HAP-1 (cell line): Measurements from ENCODE around the gene MBNL2.

Experiments
- DNase-seq, 2 experiments: peaks; one replicate each; pipeline ENCODE4 v3.0.0-alpha.2; 2016 to 2020; ENCODE audit warnings: low spot score in 2 of 2
- H3K27me3 ChIP-seq: fragments of 250-450 bp; sonication (Bioruptor Pico); 2 replicates; pipeline ENCODE4 v1.5.1; 2020; ENCODE audit warnings: low read depth, mild to moderate bottlenecking, moderate library complexity
- H3K36me3 ChIP-seq: fragments of 250-450 bp; sonication (Bioruptor Pico); replicated peaks from 2 replicates; pipeline ENCODE4 v1.5.1; 2020; ENCODE audit warnings: mild to moderate bottlenecking
- H3K4me1 ChIP-seq: fragments of 250-450 bp; sonication (Bioruptor Pico); 2 replicates; pipeline ENCODE4 v1.5.1; 2020; ENCODE audit warnings: mild to moderate bottlenecking
- H3K4me3 ChIP-seq: fragments of 250-450 bp; sonication (Bioruptor Pico); 2 replicates; pipeline ENCODE4 v1.5.1; 2020; ENCODE audit warnings: mild to moderate bottlenecking, moderate library complexity
- H3K9me3 ChIP-seq: fragments of 250-450 bp; sonication (Bioruptor Pico); 2 replicates; pipeline ENCODE4 v1.5.1; 2020; ENCODE audit warnings: mild to moderate bottlenecking, moderate library complexity
- in situ Hi-C: fragments of 300-500 bp; cut with MboI; formaldehyde crosslinking; loops from 3 replicates; pipeline ENCODE4 v1.14.3; 2020; ENCODE audit warnings: low sequenced_read_pairs, inconsistent platforms, mixed read lengths

The MBNL2 gene

GRCh38 chr13:97425590-97425989 is 203.5 kb downstream of the MBNL2 start:
- Histone ChIP-seq H3K27me3 (peaks cover 15% of the 10 kb centered on the region), H3K4me1 (no peaks in the 10 kb centered on the region; the same call in 1 of the 2 replicates), H3K9me3 (no peaks in the 10 kb centered on the region), H3K4me3 (no peak overlapping the region), H3K36me3 (no peaks in the 10 kb centered on the region)
- DNase-seq = no peak
- in situ Hi-C loops = no loop called here

- DNase-seq = no peak
- Histone ChIP-seq H3K4me1 (no peaks in the 10 kb centered on the region; the same call in 1 of the 2 replicates), H3K27me3 (peaks cover 15% of the 10 kb centered on the region), H3K36me3 (no peaks in the 10 kb centered on the region), H3K4me3 (no peak overlapping the region), H3K9me3 (0 out of 2 replicates have a peak, but pooled peaks cover 2% of the 10 kb centered on the region)
- in situ Hi-C loops = no loop called here
Observed at GRCh38 chr13:97426695-97427094, 204.6 kb downstream of the MBNL2 start.

DNA sequence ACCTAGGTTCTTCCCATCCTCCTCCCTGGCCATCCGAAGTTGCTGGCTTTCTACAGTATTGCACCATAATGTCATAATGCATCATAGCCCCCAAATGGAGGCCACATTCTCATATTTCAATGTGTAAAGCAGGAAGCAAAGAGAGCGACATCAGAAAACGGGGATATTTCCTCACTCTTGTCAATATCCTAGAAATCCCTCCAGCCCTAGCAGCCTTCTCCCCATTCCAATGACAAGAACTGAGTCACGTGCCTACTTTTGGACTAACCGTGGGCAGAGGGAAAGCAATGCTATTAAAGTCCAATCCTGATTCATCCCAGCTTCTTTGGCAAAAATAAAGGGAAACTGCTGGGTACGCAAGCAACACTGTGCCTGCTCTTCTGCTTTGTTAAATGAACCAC is 207.5 kb downstream of the MBNL2 start:
- no peak for DNase-seq
- H3K4me1 ChIP-seq = no peaks in the 10 kb centered on the region; the same call in 1 of the 2 replicates
- H3K4me3 ChIP-seq = no peak overlapping the region
- 0 out of 2 replicates have a peak, but pooled peaks cover 2% of the 10 kb centered on the region for H3K9me3 ChIP-seq
- peaks cover 15% of the 10 kb centered on the region for H3K27me3 ChIP-seq
- in situ Hi-C loops = no loop called here
- H3K36me3 ChIP-seq = no peaks in the 10 kb centered on the region

DNA sequence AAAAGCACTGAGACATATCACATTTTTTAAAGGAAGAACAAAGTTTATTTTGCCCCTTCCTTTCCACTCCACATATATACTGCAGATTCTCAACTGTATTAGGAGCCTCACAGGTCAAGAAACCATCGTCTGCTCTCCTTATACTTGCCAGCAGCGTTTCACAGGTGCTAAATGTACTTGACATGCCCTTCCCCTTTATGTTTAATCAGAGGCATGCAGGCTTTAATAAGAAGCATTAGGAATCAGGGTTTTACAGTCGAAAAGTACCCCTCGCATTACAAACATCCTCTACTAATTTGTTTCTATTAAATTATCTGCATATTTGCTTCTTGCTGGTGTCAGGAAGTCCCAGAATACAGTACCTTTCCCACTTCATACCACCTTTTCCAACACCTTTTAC is 208.2 kb downstream of the MBNL2 start:
- Histone ChIP-seq H3K9me3 (0 out of 2 replicates have a peak, but pooled peaks cover 2% of the 10 kb centered on the region), H3K4me3 (no peak overlapping the region), H3K36me3 (no peaks in the 10 kb centered on the region), H3K27me3 (peaks cover 15% of the 10 kb centered on the region), H3K4me1 (no peaks in the 10 kb centered on the region; the same call in none of the 2 replicates)
- DNase-seq = no peak
- in situ Hi-C loops = no loop called here

DNA sequence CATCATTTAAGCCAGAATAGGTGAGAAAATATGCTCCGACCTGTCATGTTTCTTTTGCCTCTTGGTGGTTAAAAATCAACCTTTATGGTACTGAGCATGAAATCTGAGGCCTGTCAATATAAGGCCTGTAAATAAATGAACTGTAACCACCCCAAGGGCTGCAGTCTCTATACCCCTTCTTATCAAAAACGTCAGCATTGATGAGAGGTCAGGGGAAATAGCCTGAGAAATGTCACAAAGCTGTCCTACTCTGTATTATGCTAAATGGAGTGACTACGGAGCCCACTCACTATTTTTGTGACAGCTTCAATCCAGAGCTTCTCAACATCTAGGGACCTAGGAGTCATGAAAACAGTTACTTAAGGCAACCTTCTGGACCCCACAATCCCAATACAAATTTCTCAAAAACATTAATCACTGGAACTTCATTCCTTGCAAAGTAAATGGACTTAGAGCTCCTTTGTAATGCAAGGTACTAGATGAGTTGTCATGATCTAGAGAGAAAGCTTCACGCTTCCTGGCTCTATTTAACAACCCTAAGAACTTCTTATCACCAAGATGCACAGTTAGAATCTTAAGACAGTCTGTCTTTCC is 209.1 kb downstream of the MBNL2 start:
- no peak for DNase-seq
- Histone ChIP-seq H3K4me3 (no peak overlapping the region), H3K36me3 (no peaks in the 10 kb centered on the region), H3K9me3 (0 out of 2 replicates have a peak, but pooled peaks cover 2% of the 10 kb centered on the region), H3K4me1 (peaks cover 2% of the 10 kb centered on the region), H3K27me3 (peaks cover 9% of the 10 kb centered on the region)
- in situ Hi-C loops = no loop called here

DNA sequence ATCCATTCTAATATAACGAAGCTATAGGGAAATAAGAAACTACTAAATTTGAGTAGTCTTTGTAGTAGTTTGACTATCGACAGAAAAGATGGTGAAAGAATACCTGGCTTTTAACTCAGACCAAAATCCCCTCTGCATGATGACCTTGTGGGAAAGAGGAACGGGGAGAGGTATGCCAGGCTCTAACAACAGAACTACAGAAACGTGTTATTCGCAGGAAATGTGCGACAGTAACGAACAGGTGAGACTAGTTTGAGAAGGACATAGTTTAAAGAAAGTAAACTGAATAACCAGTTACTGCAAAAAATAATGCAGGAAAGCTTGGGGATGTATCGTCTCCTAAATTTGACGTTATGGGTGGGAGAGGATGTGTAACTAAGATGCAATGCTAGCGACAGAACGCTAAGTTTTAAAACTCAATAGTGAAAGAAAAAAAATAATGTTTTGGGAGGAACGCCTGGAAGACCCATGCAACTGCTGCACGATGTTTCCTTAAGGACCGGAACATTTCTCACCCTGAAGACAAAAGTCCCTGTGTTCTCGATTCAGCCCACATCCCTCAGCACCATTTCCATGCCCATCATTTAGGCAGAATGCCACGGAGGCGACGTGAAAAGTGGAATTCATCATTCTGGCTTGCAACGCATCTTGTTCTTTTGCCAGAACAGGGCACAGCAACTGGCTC is 210.2 kb downstream of the MBNL2 start:
- Histone ChIP-seq H3K4me1 (peaks cover 4% of the 10 kb centered on the region), H3K36me3 (no peaks in the 10 kb centered on the region), H3K4me3 (peak overlapping the region; percentile 73), H3K9me3 (0 out of 2 replicates have a peak, but pooled peaks cover 2% of the 10 kb centered on the region), H3K27me3 (peaks cover 2% of the 10 kb centered on the region)
- no peak for DNase-seq
- in situ Hi-C loops = no loop called here

- H3K4me1 ChIP-seq = peaks cover 4% of the 10 kb centered on the region
- H3K27me3 ChIP-seq = peaks cover 2% of the 10 kb centered on the region; the same call in 1 of the 2 replicates
- H3K36me3 ChIP-seq = no peaks in the 10 kb centered on the region
- H3K9me3 ChIP-seq = 0 out of 2 replicates have a peak, but pooled peaks cover 2% of the 10 kb centered on the region
- DNase-seq = peak; percentile 96 to 97
- peak overlapping the region; percentile 73 for H3K4me3 ChIP-seq
- in situ Hi-C loops = no loop called here
Observed at GRCh38 chr13:97432917-97433726, 211.0 kb downstream of the MBNL2 start.

DNA sequence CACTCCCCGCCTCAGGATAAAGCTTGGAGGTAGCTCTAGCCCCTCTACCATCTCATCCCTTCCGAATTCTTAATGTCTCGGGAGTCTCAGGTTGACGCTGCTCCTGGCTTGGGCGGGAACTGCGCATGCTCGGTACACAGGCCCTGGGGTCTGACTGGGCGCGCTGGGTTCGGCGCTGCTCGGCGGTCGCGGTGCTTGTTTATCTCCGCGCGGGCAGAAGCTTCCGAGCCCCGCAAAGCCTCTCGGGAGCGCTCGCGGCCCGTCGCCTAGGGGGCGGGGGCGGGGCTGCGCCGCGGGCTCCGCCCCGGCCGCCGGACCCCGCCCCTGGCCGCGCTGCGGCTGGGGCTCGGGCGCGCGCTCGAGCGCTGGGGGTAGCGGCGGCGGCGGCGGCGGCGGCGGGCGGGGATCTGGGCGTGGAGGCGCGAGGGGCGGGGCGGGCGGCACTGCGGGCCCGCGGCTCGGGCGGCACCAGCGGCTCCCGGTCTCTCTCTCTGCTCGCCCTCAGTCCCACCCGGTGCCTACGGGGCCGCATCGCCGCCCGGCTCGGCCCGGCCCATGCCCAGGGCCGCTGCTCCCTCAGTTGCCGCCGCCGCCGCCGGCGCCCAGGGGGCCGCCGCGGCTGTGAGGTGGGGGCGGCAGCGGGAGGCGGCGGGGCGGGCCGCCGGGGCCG is 211.7 kb downstream of the MBNL2 start, which contains the start of gene RAP2A:
Gene RAP2A (plus strand): TSS at position 443 of the 670 bp plus-strand sequence. CDS start 302 bp downstream, outside the sequence.
- H3K9me3 ChIP-seq = 0 out of 2 replicates have a peak, but pooled peaks cover 2% of the 10 kb centered on the region
- no peaks in the 10 kb centered on the region; the same call in 1 of the 2 replicates for H3K36me3 ChIP-seq
- H3K4me1 ChIP-seq = peaks cover 4% of the 10 kb centered on the region
- no peaks in the 10 kb centered on the region; the same call in 1 of the 2 replicates for H3K27me3 ChIP-seq
- in situ Hi-C loops = no loop called here
- peak; percentile 82 to 94 for DNase-seq
- peak within 1 kb of the TSS; percentile 73 for H3K4me3 ChIP-seq

DNA sequence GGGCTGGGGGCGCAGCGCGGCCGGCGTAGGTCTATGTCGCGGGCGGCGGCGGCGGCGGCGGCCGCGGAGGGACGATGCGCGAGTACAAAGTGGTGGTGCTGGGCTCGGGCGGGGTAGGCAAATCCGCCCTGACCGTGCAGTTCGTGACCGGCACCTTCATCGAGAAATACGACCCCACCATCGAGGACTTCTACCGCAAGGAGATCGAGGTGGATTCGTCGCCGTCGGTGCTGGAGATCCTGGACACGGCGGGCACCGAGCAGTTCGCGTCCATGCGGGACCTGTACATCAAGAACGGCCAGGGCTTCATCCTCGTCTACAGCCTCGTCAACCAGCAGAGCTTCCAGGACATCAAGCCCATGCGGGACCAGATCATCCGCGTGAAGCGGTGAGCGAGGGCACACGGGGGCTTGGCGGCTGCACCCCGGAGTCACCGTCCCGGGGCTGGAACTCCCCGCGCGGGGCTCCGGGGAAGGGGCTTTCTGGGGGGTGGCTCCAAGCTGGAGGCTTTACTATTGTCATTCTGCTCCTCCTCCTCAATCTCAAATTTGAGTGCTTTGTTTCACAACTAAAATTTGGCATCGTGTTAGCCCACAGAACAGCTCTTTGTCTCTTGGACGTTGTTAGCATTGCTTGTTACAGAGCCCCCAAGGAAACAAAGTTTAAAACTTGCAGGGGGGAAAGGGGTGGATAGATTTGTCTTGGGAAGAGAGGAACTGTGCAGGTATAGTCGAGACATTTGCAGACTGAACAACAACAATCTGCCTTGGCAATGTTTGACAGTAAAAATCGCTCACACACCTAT is 212.5 kb downstream of the MBNL2 start:
- H3K4me3 ChIP-seq = peak overlapping the region; percentile 62
- H3K36me3 ChIP-seq = no peaks in the 10 kb centered on the region; the same call in 1 of the 2 replicates
- DNase-seq = peak in 1 of 2 experiments; percentile 55
- in situ Hi-C loops = no loop called here
- H3K4me1 ChIP-seq = peaks cover 9% of the 10 kb centered on the region
- no peaks in the 10 kb centered on the region; the same call in 1 of the 2 replicates for H3K27me3 ChIP-seq
- H3K9me3 ChIP-seq = 0 out of 2 replicates have a peak, but pooled peaks cover 2% of the 10 kb centered on the region

DNA sequence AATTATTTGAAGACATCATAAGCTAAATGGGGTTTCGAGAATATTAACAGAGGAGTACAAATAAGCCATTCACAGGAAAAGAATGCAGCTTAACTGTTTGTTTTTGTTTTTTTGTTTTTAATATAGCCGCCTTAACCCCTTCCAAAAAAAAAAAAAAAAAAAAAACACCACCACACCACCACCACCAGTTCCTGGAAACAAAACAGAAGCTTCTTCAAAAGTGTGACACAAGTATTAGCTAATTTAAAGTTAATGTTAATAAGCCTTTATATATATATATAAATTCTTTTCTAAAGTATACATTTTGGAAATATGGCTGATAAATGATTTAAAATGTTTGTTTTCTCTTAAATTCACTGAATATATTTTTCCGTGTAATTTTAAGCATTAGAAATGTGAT is 213.2 kb downstream of the MBNL2 start:
- H3K36me3 ChIP-seq = no peaks in the 10 kb centered on the region; the same call in 1 of the 2 replicates
- H3K4me3 ChIP-seq = peak overlapping the region; percentile 62
- DNase-seq = no peak
- H3K27me3 ChIP-seq = no peaks in the 10 kb centered on the region; the same call in 1 of the 2 replicates
- in situ Hi-C loops = no loop called here
- H3K4me1 ChIP-seq = peaks cover 9% of the 10 kb centered on the region
- 0 out of 2 replicates have a peak, but pooled peaks cover 2% of the 10 kb centered on the region for H3K9me3 ChIP-seq

DNA sequence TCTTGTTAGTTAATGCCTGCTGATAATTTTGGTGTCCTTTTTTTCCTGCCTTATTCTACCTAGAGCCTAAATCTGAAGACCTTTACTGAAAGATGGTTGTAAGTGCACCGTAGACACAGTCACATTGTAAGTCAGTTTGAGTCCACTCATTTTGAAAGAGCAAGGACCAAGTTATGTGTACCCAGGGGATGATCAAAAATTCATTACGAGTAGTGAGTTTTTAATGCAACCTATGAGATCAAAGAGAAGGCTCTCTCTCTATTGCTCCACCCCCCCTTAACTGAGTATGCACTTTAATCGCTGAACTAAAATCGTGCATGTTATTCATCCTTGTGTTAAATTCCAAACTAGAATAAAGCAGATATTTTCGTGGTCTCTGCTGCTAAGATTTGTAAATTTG is 213.7 kb downstream of the MBNL2 start:
- H3K27me3 ChIP-seq = no peaks in the 10 kb centered on the region; the same call in 1 of the 2 replicates
- DNase-seq = no peak
- in situ Hi-C loops = no loop called here
- peak overlapping the region; percentile 62 for H3K4me3 ChIP-seq
- peaks cover 9% of the 10 kb centered on the region for H3K4me1 ChIP-seq
- H3K9me3 ChIP-seq = 0 out of 2 replicates have a peak, but pooled peaks cover 2% of the 10 kb centered on the region
- no peaks in the 10 kb centered on the region; the same call in 1 of the 2 replicates for H3K36me3 ChIP-seq

- H3K9me3 ChIP-seq = no peaks in the 10 kb centered on the region
- in situ Hi-C loops = no loop called here
- H3K4me3 ChIP-seq = no peak overlapping the region
- H3K4me1 ChIP-seq = peaks cover 9% of the 10 kb centered on the region
- H3K36me3 ChIP-seq = no peaks in the 10 kb centered on the region; the same call in 1 of the 2 replicates
- H3K27me3 ChIP-seq = no peaks in the 10 kb centered on the region
- DNase-seq = no peak
Observed at GRCh38 chr13:97436845-97437244, 214.7 kb downstream of the MBNL2 start.
